ENCODE results near the gene ZNF429. TPM values are rescaled to one million over a fixed set of nuclear protein-coding genes. Genes with fewer than 3 reads are reported as not detected.

Gene ZNF429
- polyA plus RNA-seq, 1 experiment: 3.3 TPM

- no peak for TF ChIP-seq CTCF (IDR thresholded peaks at IDR 0.05; ENCODE audit: insufficient read depth, low read depth, low read length)
- no peak overlapping the region for H3K4me3 ChIP-seq (ENCODE audit: low read depth, low read length)
- H3K36me3 ChIP-seq (ENCODE audit: control insufficient read depth, insufficient read depth, low read length): no peaks in the 10 kb centered on the region
- no peak for DNase-seq (ENCODE audit: low read depth)
- ChIA-PET CTCF (interaction anchor here (1.1 kb wide), 1 partner anchor 18 kb away, joined by 4 read pairs; no protein-coding TSS in a partner anchor), POLR2A (no interaction called here)
- H3K27me3 ChIP-seq (ENCODE audit: control insufficient read depth, insufficient read depth, low read length): no peaks in the 10 kb centered on the region
Measured at GRCh38 chr19:21484631-21485030, 20.8 kb upstream of the ZNF429 start.

GRCh38 chr19:21485926-21486325 is 19.5 kb upstream of the ZNF429 start:
- Histone ChIP-seq H3K27me3 (ENCODE audit: control insufficient read depth, insufficient read depth, low read length) (no peaks in the 10 kb centered on the region), H3K4me3 (ENCODE audit: low read depth, low read length) (no peak overlapping the region), H3K36me3 (ENCODE audit: control insufficient read depth, insufficient read depth, low read length) (no peaks in the 10 kb centered on the region)
- CTCF ChIA-PET: no interaction called here
- no peak for DNase-seq (ENCODE audit: low read depth)
- POLR2A ChIA-PET: no interaction called here
- no peak for TF ChIP-seq CTCF (IDR thresholded peaks at IDR 0.05; ENCODE audit: insufficient read depth, low read depth, low read length)

GRCh38 chr19:21487969-21488368 is 17.4 kb upstream of the ZNF429 start:
- no peak for DNase-seq (ENCODE audit: low read depth)
- TF ChIP-seq CTCF (IDR thresholded peaks at IDR 0.05; ENCODE audit: insufficient read depth, low read depth, low read length): no peak
- Histone ChIP-seq H3K36me3 (ENCODE audit: control insufficient read depth, insufficient read depth, low read length) (no peaks in the 10 kb centered on the region), H3K4me3 (ENCODE audit: low read depth, low read length) (no peak overlapping the region), H3K27me3 (ENCODE audit: control insufficient read depth, insufficient read depth, low read length) (no peaks in the 10 kb centered on the region)
- POLR2A ChIA-PET: no interaction called here
- CTCF ChIA-PET: no interaction called here

- Histone ChIP-seq H3K4me3 (ENCODE audit: low read depth, low read length) (no peak overlapping the region), H3K36me3 (ENCODE audit: control insufficient read depth, insufficient read depth, low read length) (no peaks in the 10 kb centered on the region), H3K27me3 (ENCODE audit: control insufficient read depth, insufficient read depth, low read length) (no peaks in the 10 kb centered on the region)
- ChIA-PET CTCF (no interaction called here), POLR2A (no interaction called here)
- no peak for TF ChIP-seq CTCF (IDR thresholded peaks at IDR 0.05; ENCODE audit: insufficient read depth, low read depth, low read length)
- no peak for DNase-seq (ENCODE audit: low read depth)
Measured at GRCh38 chr19:21491146-21491545, 14.3 kb upstream of the ZNF429 start.

- Histone ChIP-seq H3K4me3 (ENCODE audit: low read depth, low read length) (no peak overlapping the region), H3K27me3 (ENCODE audit: control insufficient read depth, insufficient read depth, low read length) (no peaks in the 10 kb centered on the region), H3K36me3 (ENCODE audit: control insufficient read depth, insufficient read depth, low read length) (no peaks in the 10 kb centered on the region)
- DNase-seq (ENCODE audit: low read depth): no peak
- no peak for TF ChIP-seq CTCF (IDR thresholded peaks at IDR 0.05; ENCODE audit: insufficient read depth, low read depth, low read length)
- ChIA-PET CTCF (no interaction called here), POLR2A (no interaction called here)
Measured at GRCh38 chr19:21492947-21493906, 12.2 kb upstream of the ZNF429 start.
